ENCODE data around the gene CACNB1. TPM values are rescaled to one million over a fixed set of nuclear protein-coding genes. Genes with fewer than 3 reads are reported as not detected.

The CACNB1 gene
- total and polyA plus RNA-seq, 2 of the 13 experiments (the other 11 are each of a cell fraction or from before 2014, with no cell fraction given), result 0.75 to 1.5 TPM

DNA sequence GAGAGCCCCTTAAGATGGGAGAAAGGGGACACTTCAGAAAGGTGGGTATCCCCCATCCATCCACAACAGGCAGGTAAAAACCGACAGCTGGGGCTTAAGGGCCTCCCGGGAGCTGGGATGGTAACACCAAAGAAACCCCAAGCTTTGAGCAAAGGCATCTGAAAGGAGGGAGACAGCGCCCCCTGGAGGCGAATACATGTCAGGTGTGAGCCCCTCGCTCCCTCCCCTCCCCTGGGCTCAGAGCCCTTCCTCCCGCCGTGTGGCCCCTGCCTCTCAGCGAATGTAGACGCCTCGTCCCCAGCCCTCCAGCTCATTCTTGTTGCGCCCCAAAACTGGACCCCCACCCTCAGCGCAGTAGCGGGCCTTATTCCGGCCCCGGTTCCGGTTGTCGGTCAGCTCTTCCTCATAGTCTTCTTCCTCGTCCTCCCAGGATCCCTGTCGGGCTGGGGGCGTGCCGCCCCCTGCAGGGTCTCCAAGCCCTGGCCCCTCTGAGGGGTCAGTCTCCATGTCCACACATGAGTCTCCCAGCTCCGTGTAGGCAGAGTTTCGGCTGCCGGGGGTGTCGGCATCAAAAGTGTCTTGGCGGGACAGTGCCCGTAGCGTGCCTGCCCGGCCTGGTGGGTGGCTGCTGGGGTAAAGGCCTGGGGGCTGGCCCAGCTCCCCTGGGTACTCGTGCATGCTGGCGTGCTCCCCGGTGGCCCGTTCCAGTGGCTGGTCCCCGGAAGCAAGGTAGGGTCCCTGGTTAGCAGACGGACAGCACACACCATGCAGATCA, 22.4 kb downstream of the CACNB1 start:
- H3K79me2 ChIP-seq (ENCODE audit: insufficient read depth, low read length), result no peaks in the 10 kb centered on the region
- POLR2A ChIA-PET, result interaction anchor here (0.7 to 1.6 kb wide), 2 partner anchors 11 to 25 kb away, joined by 3 to 5 read pairs; partner anchors contain the start of gene RPL19
- intact Hi-C loops (cut with micrococcal nuclease; ENCODE audit: unreplicated experiment) (loop anchor here (1.0 kb wide), 1 partner anchor 192 kb away; no protein-coding TSS in a partner anchor), in situ Hi-C loops (cut with HindIII; ENCODE audit: extremely low pct_ligation_motif_present, low pct_unique_long_range_greater_than_20kb) (loop anchor here (25.0 kb wide), 1 partner anchor 413 kb away; the partner anchor contains the start of gene PSMB3)
- no peaks in the 10 kb centered on the region for H3K27me3 ChIP-seq (ENCODE audit: control insufficient read depth in 1 of 2, insufficient read depth in 2 of 2, low read length in 2 of 2)
- H2AFZ ChIP-seq (ENCODE audit: low read length), result no peak overlapping the region
- no peaks in the 10 kb centered on the region for H3K4me1 ChIP-seq (ENCODE audit: insufficient read depth, low read length)
- 68% methylated on average over 32 of the region's 35 CpGs for WGBS (ENCODE audit: low lambda C conversion rate)
- no peak overlapping the region for H3K27ac ChIP-seq (ENCODE audit: extremely low read length, insufficient read depth, low read length)
- no peaks in the 10 kb centered on the region; the same call in 1 of the 2 replicates for H4K20me1 ChIP-seq (ENCODE audit: insufficient read depth, low read length)
- H3K4me3 ChIP-seq (replicated peaks in 1 of 3; ENCODE audit: insufficient read depth in 1 of 3, low read depth in 2 of 3, low read length in 3 of 3), result no peak overlapping the region
- ATAC-seq (peak; percentile 88), DNase-seq (ENCODE audit: low spot score) (peak; percentile 65), FAIRE-seq (peak; percentile 89)
- no peak overlapping the region for H3K4me2 ChIP-seq (ENCODE audit: low read depth, low read length)
- H3K9me3 ChIP-seq (ENCODE audit: low read length), result no peaks in the 10 kb centered on the region
- H3K36me3 ChIP-seq (replicated peaks in 1 of 2; ENCODE audit: control insufficient read depth in 1 of 2, insufficient read depth in 2 of 2, low read length in 2 of 2), result no peaks in the 10 kb centered on the region
- H3K9ac ChIP-seq (ENCODE audit: insufficient read depth, low read depth, low read length), result no peak overlapping the region
- CTCF ChIA-PET (ENCODE audit: low intra/inter-chr PET ratio, low total read pairs), result interaction anchor here (0.5 to 2.0 kb wide), 4 partner anchors 11 to 192 kb away, joined by 3 to 8 read pairs (median 3); no protein-coding TSS in a partner anchor
- no TSS peak for BruUV-seq (replicated peaks)
- TF ChIP-seq, protein P1, sequence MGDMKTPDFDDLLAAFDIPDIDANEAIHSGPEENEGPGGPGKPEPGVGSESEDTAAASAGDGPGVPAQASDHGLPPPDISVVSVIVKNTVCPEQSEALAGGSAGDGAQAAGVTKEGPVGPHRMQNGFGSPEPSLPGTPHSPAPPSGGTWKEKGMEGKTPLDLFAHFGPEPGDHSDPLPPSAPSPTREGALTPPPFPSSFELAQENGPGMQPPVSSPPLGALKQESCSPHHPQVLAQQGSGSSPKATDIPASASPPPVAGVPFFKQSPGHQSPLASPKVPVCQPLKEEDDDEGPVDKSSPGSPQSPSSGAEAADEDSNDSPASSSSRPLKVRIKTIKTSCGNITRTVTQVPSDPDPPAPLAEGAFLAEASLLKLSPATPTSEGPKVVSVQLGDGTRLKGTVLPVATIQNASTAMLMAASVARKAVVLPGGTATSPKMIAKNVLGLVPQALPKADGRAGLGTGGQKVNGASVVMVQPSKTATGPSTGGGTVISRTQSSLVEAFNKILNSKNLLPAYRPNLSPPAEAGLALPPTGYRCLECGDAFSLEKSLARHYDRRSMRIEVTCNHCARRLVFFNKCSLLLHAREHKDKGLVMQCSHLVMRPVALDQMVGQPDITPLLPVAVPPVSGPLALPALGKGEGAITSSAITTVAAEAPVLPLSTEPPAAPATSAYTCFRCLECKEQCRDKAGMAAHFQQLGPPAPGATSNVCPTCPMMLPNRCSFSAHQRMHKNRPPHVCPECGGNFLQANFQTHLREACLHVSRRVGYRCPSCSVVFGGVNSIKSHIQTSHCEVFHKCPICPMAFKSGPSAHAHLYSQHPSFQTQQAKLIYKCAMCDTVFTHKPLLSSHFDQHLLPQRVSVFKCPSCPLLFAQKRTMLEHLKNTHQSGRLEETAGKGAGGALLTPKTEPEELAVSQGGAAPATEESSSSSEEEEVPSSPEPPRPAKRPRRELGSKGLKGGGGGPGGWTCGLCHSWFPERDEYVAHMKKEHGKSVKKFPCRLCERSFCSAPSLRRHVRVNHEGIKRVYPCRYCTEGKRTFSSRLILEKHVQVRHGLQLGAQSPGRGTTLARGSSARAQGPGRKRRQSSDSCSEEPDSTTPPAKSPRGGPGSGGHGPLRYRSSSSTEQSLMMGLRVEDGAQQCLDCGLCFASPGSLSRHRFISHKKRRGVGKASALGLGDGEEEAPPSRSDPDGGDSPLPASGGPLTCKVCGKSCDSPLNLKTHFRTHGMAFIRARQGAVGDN (CRISPR knock-in tag; IDR thresholded peaks at IDR 0.05), result peak; percentile 40; the same call in 1 of the 2 replicates
- TF ChIP-seq SP2 (CRISPR knock-in tag; IDR thresholded peaks at IDR 0.05) (no peak), THYN1 (CRISPR knock-in tag; IDR thresholded peaks at IDR 0.05; ENCODE audit: borderline replicate concordance, low read depth) (no peak), ZC3H13 (CRISPR knock-in tag; IDR thresholded peaks at IDR 0.05) (no peak), NONO (IDR thresholded peaks at IDR 0.05) (no peak), NONO (CRISPR knock-in tag; conservative IDR thresholded peaks at IDR 0.05) (0 out of 2 replicates have a peak, but pooled peaks have one; percentile 12), POLR2AphosphoS2 (IDR thresholded peaks at IDR 0.05; ENCODE audit: low read depth, low read length) (no peak), HMG20B (CRISPR knock-in tag; conservative IDR thresholded peaks at IDR 0.05) (no peak), XRCC5 (optimal IDR thresholded peaks at IDR 0.05; ENCODE audit: low read length) (peak; percentile 32), PCBP2 (optimal IDR thresholded peaks at IDR 0.05; ENCODE audit: low read depth, low read length, poor library complexity, severe bottlenecking) (no peak), SMAD9 (CRISPR knock-in tag; IDR thresholded peaks at IDR 0.05) (no peak)
- TF ChIP-seq, protein P2, sequence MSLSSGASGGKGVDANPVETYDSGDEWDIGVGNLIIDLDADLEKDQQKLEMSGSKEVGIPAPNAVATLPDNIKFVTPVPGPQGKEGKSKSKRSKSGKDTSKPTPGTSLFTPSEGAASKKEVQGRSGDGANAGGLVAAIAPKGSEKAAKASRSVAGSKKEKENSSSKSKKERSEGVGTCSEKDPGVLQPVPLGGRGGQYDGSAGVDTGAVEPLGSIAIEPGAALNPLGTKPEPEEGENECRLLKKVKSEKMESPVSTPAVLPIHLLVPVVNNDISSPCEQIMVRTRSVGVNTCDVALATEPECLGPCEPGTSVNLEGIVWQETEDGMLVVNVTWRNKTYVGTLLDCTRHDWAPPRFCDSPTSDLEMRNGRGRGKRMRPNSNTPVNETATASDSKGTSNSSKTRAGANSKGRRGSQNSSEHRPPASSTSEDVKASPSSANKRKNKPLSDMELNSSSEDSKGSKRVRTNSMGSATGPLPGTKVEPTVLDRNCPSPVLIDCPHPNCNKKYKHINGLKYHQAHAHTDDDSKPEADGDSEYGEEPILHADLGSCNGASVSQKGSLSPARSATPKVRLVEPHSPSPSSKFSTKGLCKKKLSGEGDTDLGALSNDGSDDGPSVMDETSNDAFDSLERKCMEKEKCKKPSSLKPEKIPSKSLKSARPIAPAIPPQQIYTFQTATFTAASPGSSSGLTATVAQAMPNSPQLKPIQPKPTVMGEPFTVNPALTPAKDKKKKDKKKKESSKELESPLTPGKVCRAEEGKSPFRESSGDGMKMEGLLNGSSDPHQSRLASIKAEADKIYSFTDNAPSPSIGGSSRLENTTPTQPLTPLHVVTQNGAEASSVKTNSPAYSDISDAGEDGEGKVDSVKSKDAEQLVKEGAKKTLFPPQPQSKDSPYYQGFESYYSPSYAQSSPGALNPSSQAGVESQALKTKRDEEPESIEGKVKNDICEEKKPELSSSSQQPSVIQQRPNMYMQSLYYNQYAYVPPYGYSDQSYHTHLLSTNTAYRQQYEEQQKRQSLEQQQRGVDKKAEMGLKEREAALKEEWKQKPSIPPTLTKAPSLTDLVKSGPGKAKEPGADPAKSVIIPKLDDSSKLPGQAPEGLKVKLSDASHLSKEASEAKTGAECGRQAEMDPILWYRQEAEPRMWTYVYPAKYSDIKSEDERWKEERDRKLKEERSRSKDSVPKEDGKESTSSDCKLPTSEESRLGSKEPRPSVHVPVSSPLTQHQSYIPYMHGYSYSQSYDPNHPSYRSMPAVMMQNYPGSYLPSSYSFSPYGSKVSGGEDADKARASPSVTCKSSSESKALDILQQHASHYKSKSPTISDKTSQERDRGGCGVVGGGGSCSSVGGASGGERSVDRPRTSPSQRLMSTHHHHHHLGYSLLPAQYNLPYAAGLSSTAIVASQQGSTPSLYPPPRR (CRISPR knock-in tag; IDR thresholded peaks at IDR 0.05; ENCODE audit: borderline replicate concordance), result no peak
- TF ChIP-seq, protein P3, sequence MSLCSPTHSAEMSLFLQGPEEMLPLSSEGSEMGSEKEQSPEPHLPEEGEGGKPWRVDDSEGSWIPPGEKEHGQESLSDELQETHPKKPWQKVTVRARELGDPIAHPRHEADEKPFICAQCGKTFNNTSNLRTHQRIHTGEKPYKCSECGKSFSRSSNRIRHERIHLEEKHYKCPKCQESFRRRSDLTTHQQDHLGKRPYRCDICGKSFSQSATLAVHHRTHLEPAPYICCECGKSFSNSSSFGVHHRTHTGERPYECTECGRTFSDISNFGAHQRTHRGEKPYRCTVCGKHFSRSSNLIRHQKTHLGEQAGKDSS (CRISPR knock-in tag; IDR thresholded peaks at IDR 0.05; ENCODE audit: borderline replicate concordance, low read depth), result no peak
